HEK293T (cell line): ENCODE data around the gene LRRC56.

Experiments used
- ELF4 ChIP-seq: fragments of 450-650 bp; IDR thresholded peaks from 2 replicates; pipeline ENCODE4 v1.6.1; 2017; ENCODE audit warnings: antibody characterized with exemption
- SP1 ChIP-seq: fragments of 450-650 bp; IDR thresholded peaks from 2 replicates; pipeline ENCODE4 v1.6.1; 2017

DNA sequence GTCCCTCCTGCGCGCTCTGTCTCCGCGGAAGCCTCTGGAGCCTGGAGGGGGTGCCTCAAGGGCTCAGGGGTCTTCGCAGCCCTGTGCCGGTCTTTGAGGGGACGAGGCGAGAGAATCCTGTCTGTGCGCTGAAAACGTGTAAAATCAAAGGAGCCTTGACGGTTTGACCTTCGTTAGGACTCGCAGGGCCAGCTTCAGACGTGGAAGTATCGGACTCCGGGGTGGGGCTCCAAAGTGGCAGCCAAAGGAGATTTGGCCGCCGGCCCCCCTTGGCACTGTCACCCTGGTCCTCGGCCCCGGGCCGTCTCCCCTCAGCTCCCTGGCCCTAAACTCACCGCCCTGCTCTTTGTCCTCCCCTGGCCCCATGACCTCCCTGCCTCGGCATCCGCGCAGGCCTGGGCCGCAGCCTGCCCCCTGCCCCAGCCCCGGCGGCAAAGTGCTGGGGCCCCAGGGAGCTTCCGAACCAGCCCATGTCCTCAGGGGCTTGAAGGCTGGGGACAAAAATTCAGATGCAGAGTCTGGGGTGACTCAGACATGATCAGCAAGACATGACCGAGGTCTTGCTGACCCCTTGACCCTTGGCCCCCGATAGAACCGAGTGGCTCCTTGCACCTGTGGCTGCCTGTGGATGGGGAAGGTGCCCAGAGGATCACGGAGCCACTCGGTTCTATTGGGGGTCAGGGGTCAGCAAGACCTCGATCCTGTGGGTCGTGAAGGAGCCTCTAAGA lies 32.0 kb downstream of the LRRC56 start:
- TF ChIP-seq ELF4 (no peak), SP1 (no peak)
